ENCODE results near the gene ZNF124. TPM values are rescaled to one million over a fixed set of nuclear protein-coding genes. Genes with fewer than 3 reads are reported as not detected.

The ZNF124 gene
- total and polyA plus RNA-seq, 2 of the 8 experiments (the other 6 are each of a cell fraction or from before 2014, with no cell fraction given): 4.6 to 39.9 TPM

DNA sequence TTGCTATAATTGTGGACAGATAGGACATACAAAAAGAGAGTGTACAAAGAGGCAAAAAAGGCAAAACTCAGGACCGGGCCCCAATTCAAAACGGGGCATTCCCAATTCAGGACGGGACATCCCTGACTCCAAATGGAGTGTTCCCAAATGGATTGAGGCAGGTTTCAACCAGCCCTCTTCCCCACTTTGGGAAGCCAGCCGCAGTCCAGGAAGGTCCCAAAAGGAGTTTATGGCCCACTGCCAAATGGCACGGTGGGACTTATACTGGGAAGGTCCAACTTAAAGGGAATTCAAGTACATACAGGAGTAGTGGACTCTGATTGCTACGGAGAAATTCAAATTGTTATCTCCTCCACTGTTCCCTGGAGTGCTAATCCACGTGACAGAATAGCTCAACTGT, 64.1 kb downstream of the ZNF124 start:
- H2BK5ac ChIP-seq (ENCODE audit: low read depth, low read length): no peak overlapping the region
- H4K5ac ChIP-seq (ENCODE audit: insufficient read length, low read depth, low read length): no peak overlapping the region
- DNase-seq (ENCODE audit: low read depth in 1 of 2, low spot score in 2 of 2): peak in 1 of 2 experiments; percentile 33
- no peak for FAIRE-seq
- no peak overlapping the region for H4K91ac ChIP-seq (replicated peaks; ENCODE audit: insufficient read length, low read length)
- H3K79me2 ChIP-seq (ENCODE audit: control insufficient read depth in 1 of 2, insufficient read depth in 2 of 2, low read length in 2 of 2): peaks cover 5 to 10% of the 10 kb centered on the region in 2 experiments
- no peak overlapping the region for H3K4me2 ChIP-seq (ENCODE audit: insufficient read depth in 1 of 2, low read depth in 2 of 2, low read length in 2 of 2)
- no peak overlapping the region for H3K27ac ChIP-seq (ENCODE audit: low read depth, low read length)
- no peak overlapping the region for H3K4me3 ChIP-seq (ENCODE audit: extremely low read depth in 1 of 4, insufficient read depth in 2 of 4, low read depth in 3 of 4, low read length in 4 of 4)
- H3K9me3 ChIP-seq (ENCODE audit: insufficient read depth in 2 of 2, low read depth in 1 of 2, low read length in 1 of 2): no peaks in the 10 kb centered on the region
- WGBS, 2 experiments (ENCODE audit: extremely low coverage in 1 of 2, insufficient coverage in 1 of 2, insufficient read length in 1 of 2, insufficient replicate concordance in 2 of 2, low coverage in 1 of 2, low lambda C conversion rate in 2 of 2, missing lambda C conversion rate in 1 of 2): 91% methylated on average over 7 of the region's 7 CpGs; no CpG with 5 or more reads in 1 of the 2 experiments
- H2AK5ac ChIP-seq (ENCODE audit: low read depth, low read length): no peak overlapping the region
- H3K56ac ChIP-seq (replicated peaks; ENCODE audit: insufficient read length, low read depth, low read length): no peak overlapping the region
- H2BK20ac ChIP-seq (ENCODE audit: low read length): no peak overlapping the region
- peaks cover 2 to 23% (median 13%) of the 10 kb centered on the region in 4 experiments for H3K27me3 ChIP-seq (replicated peaks in 1 of 4; ENCODE audit: control insufficient read depth in 3 of 4, extremely low read depth in 1 of 4, insufficient read depth in 3 of 4, low read length in 3 of 4)
- no peak overlapping the region for H3K18ac ChIP-seq (ENCODE audit: extremely low read depth, low read length)
- H3K23ac ChIP-seq (ENCODE audit: insufficient read length): no peak overlapping the region
- H2BK12ac ChIP-seq (ENCODE audit: low read depth, low read length): no peak overlapping the region
- ChIA-PET POLR2A (ENCODE audit: partially characterized antibody) (interaction anchor here (3.7 kb wide), 1 partner anchor 29 kb away, joined by 11 read pairs; the partner anchor contains the start of gene ZNF670), CTCF (ENCODE audit: partially characterized antibody) (interaction anchor here (1.1 kb wide), 1 partner anchor 12 kb away, joined by 4 read pairs; no protein-coding TSS in a partner anchor)
- H2AFZ ChIP-seq (ENCODE audit: low read length): no peak overlapping the region
- H2BK15ac ChIP-seq (ENCODE audit: low read length): no peak overlapping the region
- no peaks in the 10 kb centered on the region for H3K79me1 ChIP-seq (ENCODE audit: low read depth, low read length)
- no peak overlapping the region for H3K14ac ChIP-seq (ENCODE audit: insufficient read length)
- H3K9ac ChIP-seq (replicated peaks in 1 of 4; ENCODE audit: extremely low read depth in 1 of 4, low read depth in 3 of 4, low read length in 3 of 4): no peak overlapping the region
- no peak overlapping the region for H2BK120ac ChIP-seq (replicated peaks; ENCODE audit: low read depth, low read length)
- peaks cover 16% of the 10 kb centered on the region; the same call in 1 of the 2 replicates for H3K23me2 ChIP-seq (ENCODE audit: low read depth, low read length)
- peaks cover 2 to 15% (median 9%) of the 10 kb centered on the region in 4 experiments for H3K4me1 ChIP-seq (replicated peaks in 1 of 4; ENCODE audit: control insufficient read depth in 3 of 4, insufficient read depth in 4 of 4, low read length in 3 of 4)
- H3K36me3 ChIP-seq (ENCODE audit: control insufficient read depth in 2 of 4, insufficient read depth in 4 of 4, low read length in 3 of 4): no peaks in the 10 kb centered on the region
- H4K20me1 ChIP-seq (replicated peaks in 1 of 2; ENCODE audit: control insufficient read depth in 1 of 2, insufficient read depth in 2 of 2, low read length in 2 of 2): peaks cover 0 to 4% of the 10 kb centered on the region in 2 experiments
- no peak overlapping the region for H3K4ac ChIP-seq (replicated peaks; ENCODE audit: insufficient read length, low read depth, low read length)
- no peak overlapping the region for H4K8ac ChIP-seq (ENCODE audit: extremely low read depth, insufficient read depth, low read length)
- TF ChIP-seq SIN3A (conservative IDR thresholded peaks at IDR 0.05 in 1 of 2, IDR thresholded peaks at IDR 0.05 in 1 of 2; ENCODE audit: low read depth in 1 of 2, low read length in 2 of 2) (no peak), SP4 (IDR thresholded peaks at IDR 0.05; ENCODE audit: low read length) (no peak), CBX5 (IDR thresholded peaks at IDR 0.05; ENCODE audit: low read depth, low read length) (no peak), HDAC2 (IDR thresholded peaks at IDR 0.05; ENCODE audit: borderline replicate concordance in 1 of 2, low read depth in 2 of 2, low read length in 2 of 2) (no peak), POLR2AphosphoS5 (IDR thresholded peaks at IDR 0.05; ENCODE audit: low read depth, low read length) (no peak), FOSL1 (IDR thresholded peaks at IDR 0.05; ENCODE audit: insufficient read depth, low read depth, low read length) (no peak), CBX8 (IDR thresholded peaks at IDR 0.05; ENCODE audit: borderline replicate concordance, low read depth, low read length) (no peak), EP300 (IDR thresholded peaks at IDR 0.05; ENCODE audit: borderline replicate concordance in 1 of 2, low read depth in 2 of 2, low read length in 2 of 2) (no peak), SUZ12 (IDR thresholded peaks at IDR 0.05; ENCODE audit: low read length) (no peak), SIX5 (IDR thresholded peaks at IDR 0.05; ENCODE audit: low read depth, low read length) (no peak), RAD21 (IDR thresholded peaks at IDR 0.05 in 1 of 2, conservative IDR thresholded peaks at IDR 0.05 in 1 of 2; ENCODE audit: low read depth in 2 of 2, low read length in 2 of 2) (no peak), TAF7 (optimal IDR thresholded peaks at IDR 0.05; ENCODE audit: borderline replicate concordance, low read depth, low read length) (no peak), MAFK (IDR thresholded peaks at IDR 0.05; ENCODE audit: low read depth, low read length) (no peak)
